DMS79 (cell line): ENCODE data around the gene NKAIN4.

Source experiments
- DNase-seq: peaks from one replicate; lab custom pipeline; 2025; lab: John Stamatoyannopoulos, UW

NKAIN4 gene

GRCh38 chr20:63254232-63254605 is at the start of gene NKAIN4:
NKAIN4 (minus strand) TSS chr20:63254463; CDS start chr20:63254450, 13 bp downstream.
- DNase-seq = no peak

- no peak for DNase-seq
Measured at GRCh38 chr20:63303095-63303666, 48.9 kb upstream of the NKAIN4 start.

DNA sequence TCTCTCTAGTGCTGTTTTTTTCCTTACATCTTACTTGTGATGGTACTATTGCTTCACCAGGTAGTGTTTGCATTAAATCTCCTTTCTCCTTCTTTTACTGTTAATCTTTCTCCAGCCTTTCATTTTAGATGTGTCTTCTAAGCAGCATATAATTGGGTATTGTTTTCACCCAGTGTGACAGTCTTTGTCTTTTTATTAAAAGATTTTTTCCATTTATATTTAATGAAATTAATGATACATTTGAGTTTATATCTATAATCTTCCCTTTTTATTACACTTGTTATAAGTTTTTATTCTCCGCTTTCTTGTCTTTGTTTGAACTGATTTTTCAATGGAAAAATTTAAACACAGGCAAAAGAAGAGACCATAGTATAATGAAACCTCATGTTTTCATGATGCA is 47.4 kb upstream of the NKAIN4 start:
- no peak for DNase-seq

DNA sequence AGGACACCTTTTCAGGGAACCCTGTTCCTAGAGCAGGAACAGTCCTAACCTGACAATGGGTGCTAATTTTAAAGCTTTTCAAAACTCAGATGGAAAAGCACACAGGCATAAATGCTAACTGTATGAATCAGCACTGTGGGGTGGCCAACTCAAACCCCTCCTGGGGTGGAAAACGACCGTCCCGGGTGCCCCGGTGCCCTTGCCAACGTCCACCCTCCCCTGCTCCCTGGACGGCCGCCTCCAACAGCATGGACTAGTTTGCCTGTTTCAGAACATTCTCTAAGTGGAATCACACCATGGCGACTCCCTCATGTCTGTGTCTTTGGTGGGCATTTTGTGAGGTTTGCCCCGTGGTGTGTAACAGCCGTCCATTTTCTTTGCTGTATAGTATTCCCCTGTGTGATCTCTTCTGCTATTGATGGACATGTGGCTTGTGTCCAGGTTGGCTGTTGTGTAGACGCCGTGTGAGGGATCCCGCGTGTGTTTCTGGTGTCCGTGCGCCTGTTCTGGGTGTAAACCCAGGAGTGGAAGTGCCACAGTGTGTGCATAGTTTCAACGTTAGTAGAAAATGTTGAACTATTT is 44.6 kb upstream of the NKAIN4 start:
- no peak for DNase-seq

GRCh38 chr20:63297796-63298572 is 43.7 kb upstream of the NKAIN4 start:
- DNase-seq = no peak

DNA sequence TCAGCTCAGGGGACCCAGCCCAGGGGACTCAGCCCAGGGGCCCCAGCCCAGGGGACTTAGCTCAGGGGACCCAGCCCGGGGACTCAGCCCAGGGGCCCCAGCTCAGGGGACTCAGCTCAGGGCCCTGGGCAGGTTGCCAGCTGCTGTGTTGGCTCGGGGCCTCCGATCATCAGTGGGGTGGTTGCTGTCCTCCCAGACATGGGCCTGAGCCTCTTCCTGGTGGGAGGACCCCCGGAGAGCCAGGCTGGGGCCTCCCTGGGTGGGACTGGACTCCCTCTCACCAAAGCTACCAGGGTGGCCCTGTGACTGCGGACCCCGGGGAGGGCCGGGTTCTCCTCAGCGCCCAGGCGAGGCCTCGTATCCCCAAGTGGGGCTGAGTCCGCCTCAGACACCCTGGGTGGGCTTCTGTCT is 43.1 kb upstream of the NKAIN4 start:
- DNase-seq = no peak

DNA sequence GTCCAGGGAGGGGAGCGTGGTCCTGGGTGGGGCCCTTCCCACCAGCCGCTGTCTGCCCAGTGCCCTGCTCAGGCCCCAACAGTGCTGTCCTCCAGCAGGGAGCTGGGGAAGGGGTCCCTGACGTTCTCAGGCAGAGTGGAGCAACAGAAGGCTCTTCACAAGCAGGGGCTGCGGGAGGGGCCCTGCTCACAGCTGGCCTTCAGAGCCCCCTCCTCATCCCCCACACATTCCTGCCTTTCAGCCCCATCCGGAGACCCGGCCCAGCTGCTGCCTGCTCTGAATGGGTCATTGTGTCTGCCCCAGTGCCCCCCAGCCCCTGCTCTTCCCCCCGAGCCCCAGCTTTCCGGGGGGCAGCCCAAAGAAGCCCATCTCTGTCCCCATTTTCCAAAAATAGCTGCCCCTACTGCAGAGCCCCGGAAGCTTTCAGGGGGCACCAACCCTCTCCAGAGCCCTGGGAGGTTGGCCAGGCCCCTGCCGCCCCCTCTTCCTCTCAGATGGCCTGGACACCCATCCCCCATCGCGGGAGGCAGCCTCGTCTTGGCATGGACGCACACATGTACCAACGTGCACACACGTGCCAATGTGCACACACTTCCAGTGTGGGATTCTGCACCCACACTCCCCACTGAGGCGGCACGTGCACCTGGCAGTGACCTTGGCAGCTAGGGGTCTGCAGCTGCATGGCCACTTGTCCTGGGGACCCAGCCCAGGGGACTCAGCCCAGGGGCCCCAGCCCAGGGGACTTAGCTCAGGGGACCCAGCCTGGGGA is 42.5 kb upstream of the NKAIN4 start:
- DNase-seq = no peak

DNA sequence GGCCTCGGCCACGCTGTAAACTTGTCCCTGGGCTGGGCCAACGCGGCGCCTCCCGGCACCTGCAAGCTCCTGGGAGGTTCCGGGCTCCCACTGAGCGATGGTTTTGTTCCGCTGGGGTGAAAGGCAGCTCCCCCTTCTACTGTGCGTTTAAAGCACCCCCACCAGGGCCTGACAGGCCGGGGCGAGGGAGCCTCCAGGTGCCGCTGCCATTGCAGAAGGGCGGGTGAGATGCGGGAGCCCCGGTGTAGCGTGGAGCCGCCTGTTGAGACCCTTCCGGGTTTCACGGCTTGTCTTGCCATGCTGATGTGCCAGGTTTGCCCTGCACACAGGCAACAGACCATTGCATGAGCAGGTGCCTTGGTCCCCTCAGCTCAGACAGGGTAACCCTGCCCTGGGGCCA is 41.6 kb upstream of the NKAIN4 start:
- DNase-seq = no peak

GRCh38 chr20:63295422-63295821 is 41.2 kb upstream of the NKAIN4 start:
- DNase-seq = no peak

DNA sequence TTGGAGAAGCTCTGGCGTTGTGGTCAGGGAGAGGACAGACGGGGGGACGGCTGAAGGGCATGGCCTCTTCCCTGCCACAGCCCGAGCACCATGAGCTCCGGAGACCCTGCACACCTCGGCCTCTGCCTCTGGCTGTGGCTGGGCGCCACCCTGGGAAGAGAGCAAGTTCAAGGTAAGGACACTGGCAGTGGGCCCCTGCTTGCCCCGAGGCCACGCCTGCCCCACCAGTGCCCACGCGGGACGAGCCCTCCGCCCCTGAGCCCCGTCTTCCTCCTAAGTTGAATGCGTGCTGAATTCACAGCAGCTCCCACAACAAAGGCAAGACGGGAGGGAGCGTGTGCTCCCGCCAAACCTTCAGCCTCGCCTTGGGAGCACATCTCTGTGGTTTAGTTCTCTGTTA is 40.8 kb upstream of the NKAIN4 start:
- no peak for DNase-seq

DNA sequence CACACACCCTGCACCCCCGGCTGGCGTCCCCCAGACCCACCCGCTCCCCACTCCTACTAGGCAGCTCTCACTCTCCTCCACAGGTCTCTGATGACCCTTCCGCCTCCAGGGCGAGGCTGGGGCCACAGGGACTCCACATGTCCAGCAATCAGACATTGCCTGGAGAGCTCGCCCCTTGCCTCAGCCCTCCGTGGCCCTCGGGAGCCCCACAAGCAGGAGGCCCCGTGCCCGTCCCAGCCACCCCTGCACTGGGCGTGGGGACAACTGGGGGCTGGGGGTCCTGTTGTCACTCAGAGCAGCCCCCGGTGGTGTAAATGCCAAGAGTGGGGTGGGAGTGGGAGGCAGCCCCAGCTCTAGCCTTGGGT is 40.3 kb upstream of the NKAIN4 start:
- no peak for DNase-seq

DNA sequence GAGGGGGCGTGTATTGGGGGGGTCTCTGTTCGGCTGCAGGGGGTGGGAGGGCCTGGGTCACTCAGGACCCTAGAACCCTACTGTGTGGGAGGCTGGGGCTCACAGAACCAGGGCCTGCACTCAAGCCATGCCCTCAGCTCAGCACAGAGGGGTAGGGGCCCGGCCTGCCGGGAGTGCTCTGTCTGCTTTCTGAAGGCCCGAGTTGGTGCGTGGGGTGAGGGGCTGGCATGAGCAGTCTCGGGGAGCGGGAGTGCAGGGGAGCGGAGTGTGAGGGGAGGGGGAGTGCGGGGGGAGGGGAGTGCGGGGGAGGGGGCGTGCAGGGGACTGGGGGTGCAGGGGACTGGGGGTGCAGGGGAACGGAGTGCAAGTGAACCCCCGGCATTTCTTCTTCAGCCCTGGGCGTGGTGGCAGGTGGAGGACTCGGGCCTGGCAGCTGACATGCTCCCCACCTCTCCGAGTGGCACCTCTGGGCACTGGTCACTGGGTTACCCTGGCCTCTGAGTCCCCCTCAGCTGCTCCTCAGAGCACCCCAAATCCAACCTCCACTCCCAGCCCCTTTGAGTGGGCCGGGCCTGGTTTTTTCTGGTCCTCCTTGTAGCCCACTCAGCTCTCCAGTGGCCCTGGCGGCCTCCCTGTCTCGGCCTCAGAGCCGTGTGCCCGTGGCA is 39.7 kb upstream of the NKAIN4 start:
- no peak for DNase-seq

- no peak for DNase-seq
Measured at GRCh38 chr20:63293456-63293855, 39.2 kb upstream of the NKAIN4 start.

GRCh38 chr20:63292904-63293303 is 38.6 kb upstream of the NKAIN4 start, which contains the start of gene COL20A1:
COL20A1 (plus strand) TSS chr20:63293186; CDS start chr20:63295108, 1,922 bp downstream.
- DNase-seq = no peak

- no peak for DNase-seq
Measured at GRCh38 chr20:63292292-63292701, 38.0 kb upstream of the NKAIN4 start.

GRCh38 chr20:63291811-63292210 is 37.5 kb upstream of the NKAIN4 start:
- DNase-seq = no peak

DNA sequence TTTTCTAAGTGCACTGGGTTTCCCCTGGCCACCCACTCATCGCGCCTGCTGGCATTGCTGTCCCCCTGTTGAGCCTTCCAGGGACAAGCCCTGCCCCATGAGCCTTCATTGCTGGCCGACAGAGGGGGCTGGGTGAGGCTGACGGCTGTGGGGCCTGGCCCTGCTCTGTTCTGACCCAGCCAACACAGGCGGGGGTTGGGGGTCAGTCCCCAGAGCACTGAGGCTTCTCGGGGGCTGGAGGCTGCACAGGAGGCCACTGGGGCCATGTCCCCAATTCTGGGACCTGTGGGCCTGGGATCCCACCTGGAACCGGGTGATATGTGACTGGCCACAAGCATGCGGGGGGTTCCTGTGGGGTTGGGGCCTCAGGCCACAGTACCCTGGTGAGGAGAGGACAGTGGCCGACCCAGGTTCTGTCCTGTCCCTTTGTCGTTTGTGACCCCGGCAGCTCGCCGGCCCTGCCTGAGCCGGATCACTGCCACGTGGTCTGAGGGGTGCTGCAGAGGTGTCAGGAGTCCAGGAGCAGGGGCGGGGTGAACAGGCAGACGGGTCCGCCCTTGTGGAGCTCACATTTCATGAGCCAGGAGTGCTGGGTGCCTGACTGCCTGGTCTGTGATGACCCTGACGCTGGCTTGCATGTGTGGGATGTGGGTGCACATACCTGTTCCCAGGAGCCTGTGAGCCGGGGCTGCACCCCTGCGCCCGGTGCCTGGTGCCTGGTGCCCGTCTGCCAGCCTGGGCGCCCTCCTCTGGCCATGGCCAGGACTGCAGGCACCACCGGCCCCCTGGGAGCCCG is 36.6 kb upstream of the NKAIN4 start:
- DNase-seq = no peak

DNA sequence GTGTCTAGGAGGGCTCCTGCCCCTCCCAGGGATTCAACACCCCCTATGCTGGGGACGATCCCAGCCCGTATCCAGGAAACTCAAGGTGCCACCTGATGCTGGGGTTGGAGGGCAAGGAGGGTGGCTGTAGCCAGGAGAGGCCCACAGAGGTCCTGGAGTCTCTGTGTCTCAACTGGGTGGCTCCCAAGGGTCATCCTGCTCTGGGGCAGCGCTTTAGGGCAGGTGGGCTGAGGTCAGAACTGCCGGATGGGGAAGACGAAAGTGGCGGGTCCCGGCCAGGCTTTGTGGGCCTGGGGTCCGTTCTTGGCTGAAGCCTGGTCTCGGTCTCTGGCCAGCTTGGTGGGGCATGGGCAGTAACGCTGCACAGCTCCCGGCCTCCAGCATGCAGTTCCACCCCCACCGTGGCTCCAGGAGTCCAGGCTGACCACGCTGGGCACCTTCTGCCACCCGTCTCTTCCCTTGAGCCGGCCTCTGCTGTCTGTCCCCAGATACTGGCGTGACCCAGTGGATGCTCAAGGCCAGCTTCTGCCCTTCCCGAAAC is 35.9 kb upstream of the NKAIN4 start:
- DNase-seq = no peak

GRCh38 chr20:63289311-63290135 is 35.3 kb upstream of the NKAIN4 start:
- DNase-seq = no peak

DNA sequence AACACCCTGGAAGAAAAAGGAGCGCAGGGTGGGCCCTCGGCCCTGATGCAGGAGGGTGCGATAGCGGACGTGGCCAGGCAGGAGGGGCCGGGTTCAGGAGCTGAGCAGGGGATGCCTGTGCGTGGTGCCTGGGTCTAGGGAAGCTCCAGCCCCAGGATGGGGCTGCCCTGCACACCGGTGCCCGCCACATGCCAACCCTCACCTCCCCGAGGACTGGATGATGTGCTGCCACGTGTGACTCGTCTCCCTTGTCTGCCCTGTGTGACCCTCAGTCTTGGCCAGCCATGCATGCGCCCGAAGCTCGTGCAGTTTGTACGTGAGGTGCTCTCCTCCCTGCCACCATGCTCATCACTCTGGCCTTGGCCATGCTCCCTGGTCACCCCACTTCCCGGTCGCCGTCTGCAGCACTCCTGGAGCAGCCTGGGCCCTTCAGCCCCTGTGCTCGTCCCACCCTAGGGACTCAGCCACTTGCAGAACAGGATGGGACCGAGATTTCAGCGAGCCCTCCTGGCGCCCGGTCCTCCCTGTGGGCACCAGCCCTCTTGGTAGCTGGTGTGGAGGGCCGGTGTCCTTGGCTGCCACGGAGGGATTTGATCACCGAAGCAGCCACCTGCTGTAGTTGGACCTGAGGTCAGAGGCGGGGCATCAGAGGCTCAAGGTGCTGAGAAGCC is 34.5 kb upstream of the NKAIN4 start:
- no peak for DNase-seq
